Epithelial cell of alveolus of lung (primary cell): ENCODE measurements around the gene NME1. TPM values are rescaled to one million over a fixed set of nuclear protein-coding genes. Genes with fewer than 3 reads are reported as not detected.

ENCODE experiments used
- total RNA-seq: library from RNA; depleted of rRNA; stranded (reverse); fragments of >200 nt; gene quantifications from 2 replicates; pipeline ENCODE4 v1.2.1, GENCODE V29; 2015

The NME1 gene
- 55.4 and 236 TPM in 2 replicates for total RNA-seq

DNA sequence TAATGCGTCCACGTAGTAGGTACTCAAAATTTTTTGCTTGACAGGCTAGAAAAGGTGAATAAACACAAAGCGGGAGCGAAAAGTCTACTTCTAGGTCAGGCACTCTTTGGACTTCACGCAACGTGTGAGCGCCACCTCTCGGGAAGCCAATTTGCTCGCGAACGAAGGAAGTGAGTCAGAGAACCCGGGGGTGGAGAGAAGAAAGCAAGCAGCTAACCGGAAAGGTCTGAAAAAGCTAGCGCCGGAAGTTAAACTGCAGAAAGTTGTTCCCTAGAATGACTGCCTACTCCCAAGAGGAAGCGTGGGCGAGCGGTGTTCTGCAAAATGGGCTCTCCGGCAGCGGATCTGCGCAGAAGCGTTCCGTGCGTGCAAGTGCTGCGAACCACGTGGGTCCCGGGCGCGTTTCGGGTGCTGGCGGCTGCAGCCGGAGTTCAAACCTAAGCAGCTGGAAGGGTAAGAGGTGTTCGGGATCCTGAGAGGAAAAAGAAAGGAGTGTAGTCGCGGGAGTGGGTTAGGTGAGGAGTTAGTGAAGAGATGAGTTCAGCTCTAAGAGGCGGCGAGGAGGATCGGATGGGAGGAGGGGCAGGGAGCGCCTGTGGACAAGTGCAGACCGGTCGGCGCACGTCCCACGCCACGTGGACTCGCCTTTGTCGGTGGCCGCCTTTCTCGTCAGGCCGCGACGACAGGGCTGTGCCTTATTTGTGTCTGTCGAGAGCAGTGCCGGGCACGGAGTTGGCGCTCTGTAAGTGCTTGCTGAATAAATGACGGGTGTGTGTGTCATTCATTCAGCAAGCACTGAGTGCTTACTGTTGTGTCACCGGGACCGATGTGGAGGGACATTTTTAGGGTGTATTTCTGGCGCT, at the start of gene NME1:
TSS of gene NME1 (plus strand) at position 350 of the 863 bp plus-strand sequence. CDS start 2,096 bp downstream, outside the sequence.

GRCh38 chr17:51120739-51121619, 32.4 kb upstream of the NME1 start, which contains the start of gene SPAG9:
SPAG9 (minus strand) TSS chr17:51120868; CDS start chr17:51120656, 212 bp downstream.

GRCh38 chr17:51166198-51166986, 13.0 kb downstream of the NME1 start, which contains the start of gene NME2:
NME2 (plus strand) TSS chr17:51166411; CDS start chr17:51166831, 420 bp downstream.

Other genes starting within 250 kb of the NME1 start
- gene SPAG9, start 32.7 kb upstream of the NME1 start, total RNA-seq = 32.3 and 43.4 TPM in 2 replicates
- gene NME2, start 12.9 kb downstream of the NME1 start, total RNA-seq = 673 and 883 TPM in 2 replicates
- gene MBTD1, start 106.5 kb downstream of the NME1 start, total RNA-seq = 2.7 and 14.5 TPM in 2 replicates
- gene UTP18, start 107.0 kb downstream of the NME1 start, total RNA-seq = 23.2 and 41.2 TPM in 2 replicates